Measurements from ENCODE around the gene RELL1.

RELL1 gene, protein sequence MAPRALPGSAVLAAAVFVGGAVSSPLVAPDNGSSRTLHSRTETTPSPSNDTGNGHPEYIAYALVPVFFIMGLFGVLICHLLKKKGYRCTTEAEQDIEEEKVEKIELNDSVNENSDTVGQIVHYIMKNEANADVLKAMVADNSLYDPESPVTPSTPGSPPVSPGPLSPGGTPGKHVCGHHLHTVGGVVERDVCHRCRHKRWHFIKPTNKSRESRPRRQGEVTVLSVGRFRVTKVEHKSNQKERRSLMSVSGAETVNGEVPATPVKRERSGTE

DNA sequence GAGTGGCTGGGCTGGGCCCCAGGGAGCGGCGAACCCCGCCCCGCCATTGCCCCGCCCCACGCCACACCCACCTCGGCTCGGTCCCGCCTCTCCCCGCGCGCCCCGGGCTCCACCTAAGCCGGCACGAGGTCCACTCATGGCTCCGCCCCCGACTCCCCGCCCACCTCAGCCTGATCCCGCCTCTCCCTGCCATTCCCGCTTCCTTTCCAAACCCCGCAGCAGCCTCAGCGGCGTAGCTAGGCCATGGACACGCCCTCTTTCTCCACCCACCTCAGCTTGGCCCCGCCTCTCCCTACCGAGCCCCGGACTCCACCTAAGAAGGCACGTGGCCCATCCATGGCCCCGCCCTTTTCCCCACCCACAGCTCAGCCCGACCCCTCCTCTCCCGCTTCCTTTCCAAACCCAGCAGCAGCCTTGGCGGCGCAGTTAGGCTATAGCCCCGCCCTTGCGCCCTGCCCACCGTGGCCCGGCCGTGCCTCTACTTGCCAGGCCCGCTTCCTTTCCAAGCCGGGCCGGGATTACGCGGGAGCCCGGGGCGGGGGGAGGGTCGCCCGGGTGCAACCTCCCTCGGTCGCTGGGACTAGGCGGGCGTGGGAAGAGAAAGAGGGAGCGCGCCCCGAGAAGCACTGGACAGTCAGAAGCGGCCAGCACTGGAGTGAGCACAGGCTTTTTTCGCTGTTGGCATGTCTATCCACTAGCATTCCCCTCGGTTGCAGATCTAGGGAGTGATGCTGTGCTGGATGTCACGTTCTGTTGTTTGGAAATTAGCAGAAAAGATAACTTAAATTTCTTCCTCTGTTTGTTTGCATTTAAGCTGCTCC lies at the start of gene RELL1:
Gene RELL1, minus strand, starts transcription at position 4 of the 821 bp plus-strand sequence. CDS start 89 bp downstream, outside the sequence.
- peak; percentile 98 to 99 for DNase-seq

DNA sequence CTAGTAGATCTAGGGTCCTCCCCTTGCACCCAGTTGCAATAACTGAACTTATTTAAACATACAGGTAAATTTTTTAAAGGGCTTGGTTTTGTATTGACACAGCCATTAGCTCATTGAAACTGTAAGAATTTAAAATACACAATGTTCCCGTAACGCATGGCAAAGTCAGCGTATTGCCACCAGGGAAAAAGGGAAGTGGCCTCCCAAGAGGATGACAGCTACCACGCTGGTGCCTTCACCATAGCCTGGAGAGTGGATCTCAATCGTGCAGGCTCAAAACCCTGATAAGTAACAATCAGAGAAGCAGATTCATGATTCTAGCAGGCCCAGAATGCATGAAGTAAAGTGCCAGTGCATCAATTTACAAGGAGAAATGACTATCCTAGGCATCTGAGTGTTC lies 49.4 kb upstream of the RELL1 start:
- no peak for DNase-seq

DNA sequence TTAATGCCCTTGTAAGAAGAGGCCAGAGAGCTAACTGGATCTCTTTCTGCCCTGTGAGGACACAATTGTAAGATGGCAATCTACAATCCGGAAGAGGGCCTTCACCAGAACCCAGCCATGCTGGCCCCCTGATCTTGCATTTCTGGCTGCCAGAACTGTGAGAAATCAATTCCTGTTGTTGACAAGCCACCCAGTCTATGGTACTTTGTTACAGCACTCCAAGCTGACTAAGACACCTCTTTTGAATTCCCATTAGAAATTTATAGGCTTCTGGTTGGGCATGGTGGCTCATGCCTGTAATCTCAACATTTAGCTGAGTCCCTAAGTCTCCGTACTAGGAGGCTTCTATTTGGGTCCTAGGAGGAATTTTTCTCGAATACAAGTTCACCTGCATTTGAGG lies 48.8 kb upstream of the RELL1 start:
- DNase-seq = no peak

DNA sequence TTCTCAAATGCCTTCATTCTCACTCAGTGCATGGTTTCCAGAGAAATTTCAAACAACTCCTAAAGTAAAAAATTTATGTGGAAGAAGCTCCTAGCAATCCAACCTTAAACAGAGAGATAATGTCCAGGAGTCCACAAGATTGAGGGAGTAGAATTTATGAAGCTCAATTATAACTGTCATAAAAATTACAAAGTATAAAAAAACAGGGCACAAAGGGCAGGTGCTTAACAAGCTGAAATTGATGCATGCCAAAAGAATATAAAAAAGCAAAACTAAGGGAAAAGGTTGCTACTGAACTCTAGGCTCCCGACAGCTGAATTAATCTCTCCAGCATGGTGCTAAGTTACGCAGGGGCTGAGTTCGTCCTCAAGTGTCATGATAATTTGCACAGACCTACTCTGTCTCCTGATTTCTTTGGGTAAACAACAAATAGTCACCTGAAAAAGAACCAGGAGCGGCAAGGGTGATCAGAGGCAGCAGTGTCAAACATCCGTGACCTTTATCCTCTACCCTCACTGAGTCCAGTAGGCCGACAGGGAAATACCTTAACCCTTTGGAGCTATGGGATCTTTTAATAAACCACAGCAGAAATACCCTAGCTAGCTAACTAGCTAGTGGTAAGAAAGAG lies 47.2 kb upstream of the RELL1 start:
- DNase-seq = no peak

DNA sequence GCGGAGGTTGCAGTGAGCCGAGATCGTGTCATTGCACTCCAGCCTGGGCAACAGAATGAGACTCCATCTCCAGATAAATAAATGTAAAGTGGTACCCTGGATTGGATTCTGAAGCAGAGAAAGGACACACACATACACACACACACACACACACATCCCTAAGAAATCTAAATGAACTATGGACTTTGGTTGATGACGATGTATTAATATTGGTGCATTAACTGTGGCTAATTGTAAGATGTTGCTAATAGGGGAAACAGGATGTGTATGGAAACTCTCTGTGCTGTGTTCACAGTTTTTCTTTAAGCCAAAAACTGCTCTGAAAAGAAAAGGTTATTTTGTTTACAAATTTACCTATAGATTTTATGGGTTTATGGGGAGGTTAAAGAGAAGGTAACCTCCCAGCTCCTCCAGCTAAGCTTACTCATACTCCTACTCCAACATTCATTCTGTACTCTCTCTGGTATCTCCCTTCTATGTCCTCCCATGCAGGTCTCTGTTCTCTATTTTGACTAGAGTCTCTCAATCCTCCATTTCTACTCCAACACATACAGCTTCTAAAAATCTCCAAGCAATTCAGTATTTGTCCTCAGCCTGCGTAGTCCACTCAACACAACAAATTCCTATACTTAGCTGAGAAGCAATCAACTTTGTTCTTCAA lies 46.5 kb upstream of the RELL1 start:
- DNase-seq = no peak

DNA sequence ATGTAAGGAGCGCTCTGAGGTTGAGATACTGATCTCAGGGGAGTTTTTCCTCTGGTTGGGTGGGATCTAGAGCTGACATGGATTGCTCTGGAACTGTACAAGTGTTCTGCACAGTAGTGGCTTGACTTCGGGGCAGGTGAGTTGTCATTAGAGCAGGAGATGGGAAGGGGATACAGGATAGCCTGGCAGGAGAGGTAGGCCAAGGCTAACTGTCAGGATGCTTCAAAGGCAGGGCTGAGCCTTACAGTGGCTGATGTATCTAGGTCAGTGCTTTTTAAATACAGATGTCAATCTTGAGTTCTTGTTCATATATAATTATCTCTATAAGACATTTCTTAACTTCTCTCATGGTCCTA lies 43.5 kb upstream of the RELL1 start:
- no peak for DNase-seq

DNA sequence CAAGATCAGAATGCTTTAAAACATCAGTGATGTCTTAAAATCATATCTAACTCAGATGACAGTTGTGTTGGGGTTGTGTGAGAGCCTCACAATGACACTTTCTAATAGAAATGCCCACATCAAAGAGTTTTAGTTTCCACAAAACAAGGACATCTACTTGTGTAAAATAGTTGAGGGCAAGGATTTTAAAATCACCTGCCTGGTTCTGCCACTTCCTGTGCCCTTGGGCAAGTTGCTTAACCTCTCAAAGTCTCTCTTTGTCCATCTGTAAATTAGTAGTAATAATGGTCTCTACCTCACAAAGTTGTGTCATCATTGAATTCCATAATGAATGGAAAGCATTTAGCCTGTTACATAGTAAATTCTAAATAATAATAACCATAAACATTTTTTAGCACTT lies 41.9 kb upstream of the RELL1 start:
- no peak for DNase-seq

DNA sequence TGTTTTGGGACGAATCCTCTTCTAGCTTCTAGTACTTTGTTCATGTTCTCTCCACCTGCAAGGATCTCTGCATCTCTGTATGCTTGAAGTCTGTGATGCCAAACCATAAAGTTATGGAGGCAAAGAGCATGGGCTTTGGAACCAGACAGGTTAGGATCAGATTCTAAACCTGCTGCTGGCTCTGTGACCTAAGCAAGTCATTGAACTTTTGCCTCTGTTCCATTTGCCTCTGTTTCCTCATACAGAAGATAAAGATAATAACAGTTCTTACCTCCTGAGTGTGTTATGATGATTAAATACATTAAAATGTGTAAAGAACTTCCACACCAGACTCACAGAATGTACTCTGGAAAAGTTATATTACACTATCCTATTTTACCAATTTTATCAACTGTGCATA lies 41.5 kb upstream of the RELL1 start:
- DNase-seq = no peak

DNA sequence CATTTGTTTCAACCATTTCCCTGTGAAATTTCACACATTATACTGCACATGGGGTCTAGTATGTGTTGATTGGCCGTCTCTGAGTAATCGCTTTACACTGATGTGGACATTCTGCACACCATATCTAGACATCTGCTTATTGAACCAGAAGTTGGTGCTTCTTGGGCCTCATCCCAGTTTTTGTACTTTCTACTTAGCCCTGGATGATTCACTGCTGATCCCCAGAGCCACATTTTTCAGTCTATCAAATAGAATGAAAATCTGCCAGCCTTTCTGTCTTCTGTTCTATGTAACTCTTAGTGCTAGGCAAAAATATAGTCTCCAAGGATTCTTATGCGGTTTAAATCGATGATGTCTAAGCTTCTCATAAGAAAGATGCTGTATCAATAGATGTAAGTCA lies 40.5 kb upstream of the RELL1 start:
- DNase-seq = no peak

DNA sequence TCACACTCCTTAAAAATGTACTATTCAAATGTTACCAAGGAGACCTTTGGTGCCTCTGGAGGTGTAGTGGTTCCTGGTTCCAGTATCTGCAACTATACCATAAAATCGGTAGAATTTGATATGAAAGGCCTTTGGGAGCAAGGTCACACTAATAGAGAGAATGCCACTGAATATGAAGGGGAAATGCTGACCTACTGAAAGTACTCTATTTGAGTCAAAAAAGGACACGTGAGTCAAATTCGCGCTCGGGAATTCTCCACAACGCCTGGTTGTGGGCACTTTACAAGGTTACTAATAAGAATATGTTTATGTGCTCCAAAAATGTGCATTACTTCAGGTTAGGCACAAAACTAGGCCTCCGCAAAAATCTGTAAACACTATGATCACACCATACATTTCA lies 39.5 kb upstream of the RELL1 start:
- no peak for DNase-seq

DNA sequence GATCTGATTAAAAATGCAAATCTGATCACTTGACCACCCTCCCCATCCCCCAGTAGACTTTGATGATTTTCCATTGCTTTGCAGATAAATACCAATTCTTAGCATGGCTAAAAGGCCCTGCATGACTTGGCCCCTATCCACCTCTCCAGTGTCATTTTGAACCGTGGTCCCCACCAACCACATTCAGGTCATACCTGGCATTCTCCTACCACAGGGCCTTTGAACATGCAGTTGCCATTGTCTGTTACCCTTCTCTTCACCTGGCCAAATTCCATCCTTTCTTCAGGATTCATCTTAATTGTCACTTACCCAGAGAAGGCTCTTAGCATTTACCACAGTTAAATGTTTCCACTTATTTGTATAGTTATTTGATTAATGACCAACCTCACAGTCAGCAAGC lies 36.9 kb upstream of the RELL1 start:
- DNase-seq = no peak

DNA sequence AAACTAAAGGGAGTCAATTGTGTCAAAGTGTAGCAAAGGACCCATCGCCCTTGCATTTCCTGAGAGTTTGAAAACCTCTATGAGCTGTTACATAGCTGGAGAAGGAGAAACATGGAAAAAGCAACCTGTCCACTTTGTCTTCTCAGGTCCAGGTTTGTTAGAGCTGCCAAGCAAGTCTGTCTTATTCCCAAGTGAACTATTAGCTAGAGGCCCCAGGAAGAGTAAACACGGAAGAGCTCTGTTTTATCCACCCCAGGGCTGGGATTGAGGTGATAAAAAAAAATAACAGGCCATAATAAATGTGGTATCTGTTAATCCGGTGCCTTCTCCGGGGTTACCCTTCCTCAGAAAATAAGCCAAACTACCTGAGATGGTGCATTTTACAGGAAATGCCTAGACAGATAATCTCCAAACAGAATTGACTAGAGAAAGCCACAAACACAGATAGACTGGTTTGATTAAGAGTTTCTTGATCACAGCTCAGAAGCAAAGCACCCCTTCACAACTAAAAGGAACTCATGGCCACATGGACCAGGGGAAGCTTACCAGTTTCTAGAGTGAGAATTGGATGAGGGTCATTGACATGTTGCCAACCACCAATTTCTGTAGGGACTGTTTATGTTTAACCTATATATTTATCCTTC lies 35.9 kb upstream of the RELL1 start:
- peak; percentile 14 to 53 for DNase-seq

DNA sequence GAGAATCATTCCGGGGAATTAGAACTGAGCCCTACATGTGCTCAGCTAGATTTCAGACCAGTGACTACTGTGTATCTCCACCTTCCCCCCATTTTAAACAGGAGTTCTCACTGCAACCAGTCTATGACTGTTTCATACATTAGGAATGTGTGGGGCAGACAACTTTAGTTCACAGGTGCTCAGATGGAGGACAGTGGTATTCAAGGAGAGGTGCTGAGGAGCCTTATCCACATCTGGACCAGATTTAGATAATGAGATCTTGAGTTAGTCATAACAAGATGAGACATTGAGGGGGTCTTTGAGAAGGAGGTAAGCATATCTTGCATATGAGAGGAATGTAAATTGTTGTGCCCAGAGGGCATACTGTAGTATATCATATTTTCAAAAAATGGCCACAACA lies 32.8 kb upstream of the RELL1 start:
- no peak for DNase-seq

DNA sequence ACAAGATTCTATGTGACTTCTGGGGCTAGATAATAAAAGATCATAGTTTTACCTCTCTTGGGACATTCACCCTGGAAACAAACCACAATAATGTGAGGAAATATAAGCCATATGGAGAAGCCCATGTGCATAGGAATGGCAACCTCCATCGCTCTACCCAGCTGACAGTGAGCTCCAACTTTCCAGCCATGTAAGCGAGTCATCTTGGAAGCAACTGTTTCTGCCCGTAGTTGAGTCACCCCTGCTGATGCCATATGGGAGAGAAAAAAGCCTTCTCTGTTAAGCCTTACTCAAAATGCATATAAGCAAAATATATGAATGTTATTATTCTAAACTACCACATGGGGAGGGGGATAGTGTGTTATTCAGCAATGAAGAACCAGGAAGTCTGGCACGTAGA lies 31.4 kb upstream of the RELL1 start:
- DNase-seq = no peak

DNA sequence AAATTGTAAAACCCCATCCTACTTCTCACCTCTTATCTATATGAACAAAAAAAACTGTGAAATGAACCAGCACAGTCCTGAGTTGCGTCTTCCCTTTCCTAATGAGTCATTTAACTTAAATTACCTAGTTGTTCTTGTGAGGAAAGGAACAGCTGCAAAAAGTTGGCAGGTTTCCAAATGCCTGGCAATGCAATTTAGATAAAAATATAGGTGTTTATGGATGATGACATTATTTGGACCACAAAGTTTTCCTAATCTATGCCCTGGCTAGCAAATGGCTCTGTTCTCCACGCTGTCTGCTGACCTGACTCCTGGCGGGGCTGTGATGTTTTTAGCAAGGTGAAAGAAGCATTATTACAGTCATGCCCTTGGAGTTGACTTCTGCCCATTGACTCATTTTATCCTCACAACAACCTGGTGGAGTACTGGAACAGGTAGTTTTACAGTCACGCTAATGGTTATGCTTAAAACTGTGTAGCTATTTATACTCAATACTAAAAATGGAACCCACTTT lies 29.8 kb upstream of the RELL1 start:
- no peak for DNase-seq

DNA sequence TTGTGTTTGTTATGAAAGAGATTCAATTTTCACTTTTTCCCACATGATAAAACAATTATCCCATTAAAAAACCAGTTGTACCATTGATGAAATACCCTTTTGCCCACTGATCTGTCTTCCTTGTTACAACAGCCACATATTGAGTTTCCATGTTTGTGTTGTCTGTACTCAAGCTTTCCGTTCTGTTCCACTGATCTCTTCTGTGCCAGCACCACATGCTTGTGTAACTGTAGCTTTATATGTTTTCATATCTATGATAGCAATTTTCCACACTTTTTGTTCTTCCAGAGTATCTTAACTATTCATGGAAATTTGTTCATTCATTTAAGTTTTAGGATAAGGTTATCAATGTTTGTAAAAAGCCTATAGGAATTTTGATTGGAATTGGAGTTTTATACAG lies 24.3 kb upstream of the RELL1 start:
- DNase-seq = no peak

DNA sequence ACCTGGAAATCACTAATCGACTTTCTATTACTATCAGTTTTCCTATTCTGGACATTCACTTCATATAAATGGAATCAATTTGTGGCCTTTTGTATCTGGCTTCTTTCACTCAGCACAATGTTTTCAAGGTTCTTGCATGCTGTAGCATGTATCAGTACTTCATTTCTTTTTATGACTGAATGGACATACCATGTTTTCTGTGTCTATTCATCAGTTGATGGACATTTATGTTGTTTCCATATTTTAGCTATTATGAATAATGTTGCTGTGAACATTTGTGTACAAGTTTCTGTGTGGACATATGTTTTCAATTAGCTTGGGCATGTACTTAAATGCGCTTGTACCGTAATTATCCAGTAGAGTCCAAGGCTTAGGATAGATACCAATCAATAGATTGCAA lies 19.9 kb upstream of the RELL1 start:
- no peak for DNase-seq

DNA sequence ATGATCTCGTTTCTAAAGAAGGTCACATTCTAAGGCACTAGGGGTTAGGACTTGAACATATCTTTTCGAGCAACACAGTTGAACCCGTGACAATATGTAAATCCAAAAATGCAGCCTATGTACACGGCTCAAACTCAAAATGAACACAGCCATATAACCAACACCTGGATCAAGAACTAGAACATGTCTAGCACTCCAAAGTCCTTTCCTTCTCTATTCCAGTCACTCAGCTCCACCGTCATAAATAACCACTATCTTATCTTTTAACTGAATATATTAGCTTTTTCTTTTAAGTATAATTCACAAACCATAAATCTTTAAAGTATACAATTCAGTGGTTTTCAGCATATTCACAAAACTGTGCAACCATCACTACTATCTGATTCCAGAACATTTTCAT lies 19.4 kb upstream of the RELL1 start:
- no peak for DNase-seq

DNA sequence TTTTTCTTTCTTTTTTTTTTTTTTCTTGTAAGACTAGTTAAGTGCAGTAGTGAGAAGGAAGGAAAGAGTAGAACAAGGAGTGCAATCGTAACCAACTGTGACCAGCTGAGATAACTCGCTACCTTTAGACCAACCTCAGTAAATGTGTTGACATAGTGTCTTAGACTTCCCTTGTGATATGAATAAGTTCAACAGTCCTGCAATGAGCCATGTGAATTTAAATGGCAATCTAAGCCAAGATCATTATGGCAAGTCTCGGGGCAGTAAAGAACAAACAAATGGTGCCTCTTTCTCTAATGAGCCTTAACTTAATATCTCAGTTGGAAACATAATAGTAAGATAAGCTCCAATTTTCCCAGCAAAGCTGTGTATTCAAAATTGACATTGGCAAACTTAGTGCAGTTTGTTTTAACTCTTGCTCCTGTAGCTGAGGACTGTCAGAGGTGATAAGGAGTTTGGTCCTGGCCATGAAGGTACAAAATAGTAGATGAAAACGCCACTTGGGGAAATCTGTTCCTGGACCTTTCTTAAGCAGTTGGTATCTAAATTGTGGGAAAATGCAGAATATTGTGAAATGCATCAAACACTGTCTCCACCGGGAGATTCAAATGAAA lies 13.8 kb upstream of the RELL1 start:
- peak in 1 of 2 experiments; percentile 30 for DNase-seq

DNA sequence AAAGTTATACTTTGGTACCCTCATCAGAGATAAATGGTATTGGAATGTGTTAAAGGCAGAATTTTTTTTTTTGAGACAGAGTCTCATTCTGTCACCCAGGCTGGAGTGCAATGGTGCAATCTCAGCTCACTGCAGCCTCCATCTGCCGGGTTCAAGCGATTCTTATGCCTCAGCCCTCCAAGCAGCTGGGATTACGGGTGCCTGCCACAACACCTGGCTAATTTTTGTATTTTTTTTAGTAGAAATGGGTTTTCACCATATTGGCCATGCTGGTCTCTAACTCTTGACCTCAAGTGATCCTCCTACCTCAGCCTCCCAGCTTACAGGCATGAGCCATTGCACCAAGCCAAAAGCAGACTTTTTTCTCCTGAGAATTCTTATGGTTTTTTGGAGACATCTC lies 11.4 kb upstream of the RELL1 start:
- no peak for DNase-seq

DNA sequence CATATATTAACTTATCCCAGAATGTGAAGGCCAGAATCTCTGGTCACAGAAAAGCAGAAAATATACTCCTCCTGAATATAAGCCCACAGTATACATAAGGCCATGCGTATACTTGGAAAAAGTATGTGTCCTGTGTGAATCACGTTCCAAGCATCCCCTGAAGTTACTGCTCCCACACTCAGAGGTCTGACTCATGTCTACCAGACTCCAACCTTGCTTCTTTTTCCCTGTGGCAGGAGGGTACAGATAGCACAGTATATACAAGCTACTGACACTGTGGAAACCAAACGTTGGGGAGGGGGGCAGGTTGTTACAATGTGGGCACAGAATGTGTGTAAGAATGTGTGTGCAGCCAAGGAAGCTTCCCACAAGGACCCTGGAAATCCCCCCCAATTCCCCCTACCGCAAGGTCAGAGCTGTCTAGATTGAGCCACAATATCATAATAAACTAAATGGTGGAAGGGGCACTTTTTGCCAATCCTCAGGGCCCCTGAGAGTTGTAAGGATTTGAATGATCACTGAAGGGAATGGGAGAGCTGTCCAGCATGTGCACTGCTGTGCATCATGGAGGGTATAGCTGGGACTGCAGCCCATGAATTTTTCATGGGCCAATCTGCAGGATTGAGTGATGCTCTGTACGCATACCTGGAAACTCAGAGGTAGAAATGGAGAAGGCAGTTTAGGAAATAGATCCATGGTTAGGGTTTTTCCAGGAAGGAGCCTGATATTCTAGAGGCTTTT lies 7.4 kb upstream of the RELL1 start:
- DNase-seq = no peak

DNA sequence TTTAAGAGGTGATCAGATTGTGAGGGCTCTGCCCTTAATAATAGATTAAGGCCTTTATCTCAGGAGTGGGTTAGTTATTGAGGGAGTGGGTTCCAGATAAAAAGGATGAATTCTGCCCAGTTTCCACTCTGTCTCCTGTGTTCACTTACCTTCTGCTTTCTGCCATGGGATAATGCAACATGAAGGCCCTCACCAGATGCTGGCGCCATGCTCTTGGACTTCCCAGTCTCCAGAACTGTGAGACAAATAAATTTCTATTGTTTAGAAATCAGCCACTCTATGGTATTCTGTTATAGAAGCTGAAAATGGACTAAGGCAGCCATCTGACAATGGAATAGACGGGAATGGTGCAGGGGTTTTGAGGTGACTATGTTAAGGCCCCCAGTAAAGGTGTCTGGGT lies 6.9 kb upstream of the RELL1 start:
- DNase-seq = no peak

Data from NCI-H526 (cell line).